ENCODE results near the gene LYL1. TPM values are rescaled to one million over a fixed set of nuclear protein-coding genes. Genes with fewer than 3 reads are reported as not detected.
A peak's percentile ranks its signal among the peaks of the same experiment; 100 is the strongest.

The LYL1 gene
- total and polyA plus RNA-seq, 2 of the 13 experiments (the other 11 are each of a cell fraction or from before 2014, with no cell fraction given), result 0.75 to 0.92 TPM

DNA sequence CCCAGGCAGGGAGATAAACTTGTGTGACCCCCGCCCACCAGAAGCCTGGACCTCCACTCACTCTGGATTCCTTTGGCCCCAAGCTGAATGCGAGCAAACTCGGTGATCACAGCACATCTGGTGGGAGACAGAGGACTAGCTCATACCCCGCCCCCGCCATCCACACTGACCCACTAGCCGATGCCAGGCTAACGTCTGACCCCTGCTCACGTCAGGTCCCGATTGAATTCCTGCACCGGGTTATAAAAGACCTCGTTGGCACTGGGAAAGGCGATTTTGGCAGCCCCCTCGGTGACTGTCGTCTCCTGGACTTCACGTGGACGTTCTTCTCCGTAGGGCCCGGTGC is 13.3 kb upstream of the LYL1 start:
- POLR2A ChIA-PET, result interaction anchor here (1.2 to 2.7 kb wide), 2 partner anchors 40 to 47 kb away, joined by 3 to 17 read pairs; no protein-coding TSS in a partner anchor
- peaks cover 42% of the 10 kb centered on the region for H3K79me2 ChIP-seq (ENCODE audit: insufficient read depth, low read length)
- in situ Hi-C loops (cut with HindIII; ENCODE audit: extremely low pct_ligation_motif_present, low pct_unique_long_range_greater_than_20kb), result loop anchor here (5.0 kb wide), 1 partner anchor 36 kb away; the partner anchor contains the start of genes IER2 and STX10
- H3K4me1 ChIP-seq (ENCODE audit: insufficient read depth, low read length), result peaks cover 32% of the 10 kb centered on the region
- CTCF ChIA-PET (ENCODE audit: low intra/inter-chr PET ratio, low total read pairs), result no interaction called here
- 0% methylated on average over 2 of the region's 18 CpGs for WGBS (ENCODE audit: low lambda C conversion rate)
- H3K4me2 ChIP-seq (ENCODE audit: low read depth, low read length), result peak overlapping the region; percentile 95
- H3K27me3 ChIP-seq (ENCODE audit: control insufficient read depth in 1 of 2, insufficient read depth in 2 of 2, low read length in 2 of 2), result no peaks in the 10 kb centered on the region; a peak in 1 of 5 replicates
- no peaks in the 10 kb centered on the region for H3K9me3 ChIP-seq (ENCODE audit: low read length)
- no TSS peak for BruUV-seq (replicated peaks)
- peak; percentile 6; the same call in 2 of the 3 replicates for ATAC-seq
- H3K36me3 ChIP-seq (replicated peaks in 1 of 2; ENCODE audit: control insufficient read depth in 1 of 2, insufficient read depth in 2 of 2, low read length in 2 of 2), result peaks cover 2 to 19% of the 10 kb centered on the region in 2 experiments; a peak in 3 of 5 replicates
- no peak overlapping the region for H2AFZ ChIP-seq (ENCODE audit: low read length)
- no peak for FAIRE-seq
- no peak for TF ChIP-seq BRD4 (CRISPR knock-in tag; IDR thresholded peaks at IDR 0.05)
- TF ChIP-seq ZNF709 (CRISPR knock-in tag; IDR thresholded peaks at IDR 0.05), result no peak
- no peak for TF ChIP-seq ZBTB25 (CRISPR knock-in tag; IDR thresholded peaks at IDR 0.05)
- 0 out of 2 replicates have a peak, but pooled peaks have one; percentile 20 for TF ChIP-seq ZNF605 (CRISPR knock-in tag; IDR thresholded peaks at IDR 0.05)
- 0 out of 2 replicates have a peak, but pooled peaks have one; percentile 38 for TF ChIP-seq FOXO4 (CRISPR knock-in tag; conservative IDR thresholded peaks at IDR 0.05)
- TF ChIP-seq, protein P1, sequence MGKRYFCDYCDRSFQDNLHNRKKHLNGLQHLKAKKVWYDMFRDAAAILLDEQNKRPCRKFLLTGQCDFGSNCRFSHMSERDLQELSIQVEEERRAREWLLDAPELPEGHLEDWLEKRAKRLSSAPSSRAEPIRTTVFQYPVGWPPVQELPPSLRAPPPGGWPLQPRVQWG (CRISPR knock-in tag; IDR thresholded peaks at IDR 0.05; ENCODE audit: borderline replicate concordance, low read depth), result no peak
- peak overlapping the region; percentile 83 for H3K27ac ChIP-seq (ENCODE audit: extremely low read length, insufficient read depth, low read length)
- H4K20me1 ChIP-seq (ENCODE audit: insufficient read depth, low read length), result peaks cover 17% of the 10 kb centered on the region
- intact Hi-C loops (cut with micrococcal nuclease; ENCODE audit: unreplicated experiment), result loop anchor here (5.0 kb wide), 1 partner anchor 36 kb away; the partner anchor contains the start of genes IER2 and STX10
- H3K4me3 ChIP-seq (replicated peaks in 1 of 3; ENCODE audit: insufficient read depth in 1 of 3, low read depth in 2 of 3, low read length in 3 of 3), result peak overlapping the region; percentile 94 to 96 (median 95)
- peak overlapping the region; percentile 89 for H3K9ac ChIP-seq (ENCODE audit: insufficient read depth, low read depth, low read length)
- DNase-seq (ENCODE audit: low spot score), result no peak
